Right atrium auricular region (tissue), 2 donors: ENCODE results near the gene SCGB3A2. TPM values are rescaled to one million over a fixed set of nuclear protein-coding genes. Genes with fewer than 3 reads are reported as not detected.
"Not testable (repeated sequence)": the region's sequence is repeated elsewhere in the genome, so short reads cannot be mapped to it uniquely, and the experiment has no call there.

Experiments used
- DNase-seq: peaks from one replicate; pipeline ENCODE4 v3.0.0-alpha.2; 2019; ENCODE audit warnings: low spot score
- H3K27ac ChIP-seq, 2 donors: fragments of 200-600 bp; sonication (generic); 1 replicate in 1 of 2; 2 replicates in 1 of 2; pipeline ENCODE4 v1.5.1; 2016 to 2019
- H3K27me3 ChIP-seq, 2 donors: fragments of 200-600 bp; sonication (generic); one replicate each; pipeline versions ENCODE4 v1.5.1 to v1.6.0; 2017 to 2019
- H3K36me3 ChIP-seq: fragments of 200-600 bp; sonication (generic); one replicate; pipeline ENCODE4 v1.5.1; 2016
- H3K4me1 ChIP-seq, 2 donors: fragments of 200-600 bp; sonication (generic); one replicate each; pipeline versions ENCODE4 v1.5.1 to v1.6.0; 2017 to 2019
- H3K4me3 ChIP-seq, 2 donors: fragments of 200-600 bp; sonication (generic); 1 replicate in 1 of 2; 2 replicates in 1 of 2; pipeline ENCODE4 v1.5.1; 2017 to 2019; ENCODE audit warnings: mild to moderate bottlenecking in 1 of 2, moderate library complexity in 1 of 2
- H3K9me3 ChIP-seq, 2 donors: fragments of 200-600 bp; sonication (generic); one replicate each; pipeline ENCODE4 v1.5.1; 2019
- CTCF ChIP-seq, 2 donors: fragments of 200-600 bp; sonication (generic); IDR thresholded peaks; one replicate each; pipeline ENCODE4 v1.5.1; 2019; ENCODE audit warnings: antibody characterized with exemption in 2 of 2
- total RNA-seq, 2 donors: library from RNA; depleted of rRNA; stranded (reverse); fragments of >200 nt; gene quantifications; one replicate each; pipeline ENCODE4 v1.1.0, GENCODE V29; 2016

Gene SCGB3A2
- total RNA-seq, 2 donors from 2014 or later: not detected

- Histone ChIP-seq H3K9me3 (no peaks in the 10 kb centered on the region), H3K27ac (no peak overlapping the region), H3K4me3 (no peak overlapping the region), H3K27me3 (no peaks in the 10 kb centered on the region), H3K4me1 (no peaks in the 10 kb centered on the region), H3K36me3 (no peaks in the 10 kb centered on the region)
- no peak for DNase-seq
- no peak for TF ChIP-seq CTCF (IDR thresholded peaks at IDR 0.05)
Observed at GRCh38 chr5:147869112-147869511, 9.4 kb upstream of the SCGB3A2 start.

GRCh38 chr5:147869892-147870291 lies 8.6 kb upstream of the SCGB3A2 start:
- H3K9me3 ChIP-seq, H3K27ac ChIP-seq, H3K27me3 ChIP-seq, DNase-seq, H3K4me3 ChIP-seq, H3K4me1 ChIP-seq, H3K36me3 ChIP-seq: not testable (repeated sequence)

DNA sequence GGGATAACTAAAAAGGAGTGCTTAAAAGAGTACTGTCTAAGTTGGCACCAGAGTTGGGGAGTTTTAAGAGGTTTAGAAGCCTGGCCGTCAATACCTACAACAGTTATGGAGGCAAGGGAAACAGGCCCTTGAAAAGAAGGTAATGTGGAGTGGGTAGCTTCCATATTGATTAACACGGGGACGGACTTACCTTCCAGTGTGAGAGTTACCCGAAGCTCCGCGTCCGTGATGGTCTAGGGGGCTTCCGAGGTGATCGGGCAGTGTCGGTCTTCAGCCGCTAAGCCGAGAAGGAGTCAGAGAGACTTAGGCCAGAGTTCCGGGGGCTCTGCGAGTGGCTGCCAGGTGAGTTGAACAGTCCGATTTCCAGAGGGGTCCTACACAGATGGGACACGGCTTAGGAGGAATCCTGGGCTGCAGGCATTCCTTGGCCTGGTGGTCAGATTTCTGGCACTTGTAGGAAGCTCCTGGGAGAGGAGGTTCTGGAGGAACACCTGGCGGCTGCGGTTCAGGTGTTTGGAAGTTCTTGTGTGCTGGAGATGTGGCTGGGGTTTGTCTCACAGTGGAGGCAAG lies 6.4 kb upstream of the SCGB3A2 start:
- not testable (repeated sequence) for H3K9me3 ChIP-seq, DNase-seq, H3K4me3 ChIP-seq, H3K36me3 ChIP-seq, H3K27me3 ChIP-seq, H3K4me1 ChIP-seq, H3K27ac ChIP-seq

GRCh38 chr5:147872744-147873435 lies 5.6 kb upstream of the SCGB3A2 start:
- not testable (repeated sequence) for H3K27ac ChIP-seq, H3K4me3 ChIP-seq, H3K36me3 ChIP-seq, DNase-seq, H3K9me3 ChIP-seq, H3K4me1 ChIP-seq, H3K27me3 ChIP-seq

- H3K36me3 ChIP-seq, H3K9me3 ChIP-seq, H3K27me3 ChIP-seq, H3K4me3 ChIP-seq, DNase-seq, H3K4me1 ChIP-seq, H3K27ac ChIP-seq: not testable (repeated sequence)
Observed at GRCh38 chr5:147874118-147874875, 4.2 kb upstream of the SCGB3A2 start.

- Histone ChIP-seq H3K4me1 (no peaks in the 10 kb centered on the region), H3K9me3 (no peaks in the 10 kb centered on the region), H3K4me3 (no peak overlapping the region), H3K36me3 (no peaks in the 10 kb centered on the region), H3K27me3 (no peaks in the 10 kb centered on the region), H3K27ac (no peak overlapping the region)
- no peak for DNase-seq
- no peak for TF ChIP-seq CTCF (IDR thresholded peaks at IDR 0.05)
Observed at GRCh38 chr5:147874910-147875367, 3.6 kb upstream of the SCGB3A2 start.

GRCh38 chr5:147876141-147876540 lies 2.4 kb upstream of the SCGB3A2 start:
- H3K27me3 ChIP-seq: no peaks in the 10 kb centered on the region
- no peaks in the 10 kb centered on the region for H3K36me3 ChIP-seq
- no peaks in the 10 kb centered on the region for H3K9me3 ChIP-seq
- DNase-seq: no peak
- no peaks in the 10 kb centered on the region for H3K4me1 ChIP-seq
- no peak overlapping the region for H3K27ac ChIP-seq
- no peak for TF ChIP-seq CTCF (IDR thresholded peaks at IDR 0.05)
- no peak overlapping the region for H3K4me3 ChIP-seq
